Mammary epithelial cell (primary cell): ENCODE measurements around the gene DCC.

ENCODE experiments used
- CTCF ChIP-seq, 2 donors: IDR thresholded peaks in 1 of 2; conservative IDR thresholded peaks in 1 of 2; 2 replicates each; pipeline ENCODE4 v1.5.1; 2011 to 2012; ENCODE audit warnings: inconsistent platforms in 2 of 2, low read length in 2 of 2, mild to moderate bottlenecking in 2 of 2, control low read depth in 1 of 2, low read depth in 1 of 2; ENCODE audit not compliant: insufficient read depth in 1 of 2; ENCODE audit errors: extremely low read depth in 1 of 2
- EZH2 ChIP-seq: IDR thresholded peaks from 2 replicates; pipeline ENCODE4 v1.6.1; 2012; ENCODE audit warnings: low read length, inconsistent platforms, borderline replicate concordance

GRCh38 chr18:53526101-53526870, 1186.3 kb downstream of the DCC start:
- TF ChIP-seq EZH2, result no peak
- no peak for TF ChIP-seq CTCF (conservative IDR thresholded peaks at IDR 0.05 in 1 of 2, IDR thresholded peaks at IDR 0.05 in 1 of 2; ENCODE audit: extremely low read depth in 1 of 2, insufficient read depth in 1 of 2, low read depth in 1 of 2, low read length in 2 of 2)
